DMS114 treated with DMSO at 0.1 percent for 48 hours (cell line): Measurements from ENCODE around the gene PDZD2.
"Not testable (repeated sequence)": the region's sequence is repeated elsewhere in the genome, so short reads cannot be mapped to it uniquely, and the experiment has no call there.

Experiments
- DNase-seq: peaks from one replicate; lab custom pipeline; 2025; ENCODE audit not compliant: unreplicated experiment; lab: John Stamatoyannopoulos, UW

The PDZD2 gene

GRCh38 chr5:32027717-32028458 lies 389.0 kb downstream of the PDZD2 start:
- DNase-seq: no peak

GRCh38 chr5:32029261-32029660 lies 390.3 kb downstream of the PDZD2 start:
- no peak for DNase-seq

GRCh38 chr5:32029781-32030180 lies 390.9 kb downstream of the PDZD2 start:
- no peak for DNase-seq

- no peak for DNase-seq
These were observed 391.3 kb downstream of the PDZD2 start for GRCh38 chr5:32030222-32030621.

- no peak for DNase-seq
These were observed 391.8 kb downstream of the PDZD2 start for GRCh38 chr5:32030686-32031085.

- no peak for DNase-seq
These were observed 392.2 kb downstream of the PDZD2 start for GRCh38 chr5:32031089-32031488.

GRCh38 chr5:32038523-32038922 lies 399.6 kb downstream of the PDZD2 start:
- DNase-seq: no peak

GRCh38 chr5:32039133-32039532 lies 400.2 kb downstream of the PDZD2 start:
- not testable (repeated sequence) for DNase-seq

GRCh38 chr5:32039601-32040000 lies 400.7 kb downstream of the PDZD2 start:
- not testable (repeated sequence) for DNase-seq

GRCh38 chr5:32040181-32040695 lies 401.3 kb downstream of the PDZD2 start:
- not testable (repeated sequence) for DNase-seq

GRCh38 chr5:32042551-32042961 lies 403.6 kb downstream of the PDZD2 start:
- DNase-seq: no peak

GRCh38 chr5:32043105-32043504 lies 404.2 kb downstream of the PDZD2 start:
- no peak for DNase-seq

GRCh38 chr5:32044434-32044833 lies 405.5 kb downstream of the PDZD2 start:
- no peak for DNase-seq

GRCh38 chr5:32044939-32045338 lies 406.0 kb downstream of the PDZD2 start:
- no peak for DNase-seq

GRCh38 chr5:32047056-32047455 lies 408.1 kb downstream of the PDZD2 start:
- DNase-seq: no peak

- DNase-seq: no peak
These were observed 412.9 kb downstream of the PDZD2 start for GRCh38 chr5:32051796-32052195.

GRCh38 chr5:32055891-32056866 lies 417.2 kb downstream of the PDZD2 start:
- DNase-seq: no peak

- DNase-seq: no peak
These were observed 418.5 kb downstream of the PDZD2 start for GRCh38 chr5:32057187-32058096.

GRCh38 chr5:32058101-32058500 lies 419.2 kb downstream of the PDZD2 start:
- no peak for DNase-seq

- no peak for DNase-seq
These were observed 420.1 kb downstream of the PDZD2 start for GRCh38 chr5:32058997-32059396.
